Activated naive CD8-positive, alpha-beta T cell treated with anti-CD3 and anti-CD28 coated beads, Interleukin-2, amount 10 ng/mL, durations not matched to agents 7 days and 5 days (primary cell): ENCODE data around the gene AURKAIP1. TPM values are rescaled to one million over a fixed set of nuclear protein-coding genes. Genes with fewer than 3 reads are reported as not detected.

Experiments
- ATAC-seq: fragments of 150-1000 bp; cut with Tn5 transposase; one replicate; pipeline ENCODE4 v1.10.0; 2021; ENCODE audit warnings: low read depth, moderate library complexity
- POLR2A ChIA-PET: fragments of 350-600 bp; sonication (Branson Sonifier 250); formaldehyde crosslinking; loops from one replicate; lab custom pipeline; 2021; ENCODE audit warnings: antibody characterized with exemption; lab: Charles Lee
- DNase-seq: peaks from one replicate; pipeline ENCODE4 v3.0.0; 2021
- H3K27ac Mint-ChIP-seq: one replicate; pipeline ENCODE4 v1.8.0; 2022; ENCODE audit warnings: mild to moderate bottlenecking, mixed read lengths
- H3K27me3 Mint-ChIP-seq: one replicate; pipeline ENCODE4 v1.8.0; 2022; ENCODE audit warnings: mild to moderate bottlenecking, moderate library complexity, mixed read lengths
- H3K36me3 Mint-ChIP-seq: one replicate; pipeline ENCODE4 v1.8.0; 2021; ENCODE audit warnings: mild to moderate bottlenecking, mixed read lengths
- H3K4me1 Mint-ChIP-seq: one replicate; pipeline ENCODE4 v1.8.0; 2021; ENCODE audit warnings: mixed read lengths
- H3K4me3 Mint-ChIP-seq: one replicate; pipeline ENCODE4 v1.8.0; 2022; ENCODE audit warnings: mild to moderate bottlenecking, moderate library complexity, mixed read lengths
- H3K9me3 Mint-ChIP-seq: one replicate; pipeline ENCODE4 v1.8.0; 2021; ENCODE audit warnings: mixed read lengths
- total RNA-seq, 2 experiments: library from RNA; stranded (reverse); gene quantifications; one replicate each; pipeline ENCODE4 v1.2.3, GENCODE V29; 2021

The AURKAIP1 gene
- total RNA-seq, 2 experiments from 2014 or later: 87.3 to 97.1 TPM

DNA sequence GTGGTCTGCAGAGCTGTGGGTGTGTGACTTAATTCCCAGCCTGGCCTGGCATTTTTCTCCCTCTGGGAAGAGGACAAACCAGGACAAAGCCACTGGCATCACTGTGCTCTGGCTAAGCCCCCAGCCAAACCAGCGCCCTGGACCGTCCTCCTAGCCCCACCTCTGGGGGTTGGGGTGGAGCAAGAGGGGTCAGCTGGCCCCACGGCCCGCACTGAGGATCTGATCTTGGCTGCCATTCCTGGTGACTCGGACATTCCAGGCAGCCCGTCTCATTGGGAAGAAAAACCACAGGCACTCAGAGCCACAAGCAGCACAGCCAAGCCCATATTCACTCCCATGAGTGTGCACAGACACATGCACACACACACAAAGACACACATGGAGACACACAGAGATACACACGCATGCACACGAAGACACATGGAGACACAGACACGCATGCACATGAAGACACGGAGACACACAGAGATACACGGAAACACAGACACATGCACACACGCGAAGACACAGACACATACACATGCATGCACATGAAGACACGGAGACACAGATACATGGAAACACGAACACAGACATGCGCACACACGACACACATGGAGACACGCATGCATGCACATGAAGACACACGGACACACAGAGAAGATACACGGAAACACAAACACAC, 14.4 kb downstream of the AURKAIP1 start:
- H3K27me3 Mint-ChIP-seq: peaks cover 12% of the 10 kb centered on the region
- POLR2A ChIA-PET: no interaction called here
- H3K36me3 Mint-ChIP-seq: no peaks in the 10 kb centered on the region
- no peaks in the 10 kb centered on the region for H3K9me3 Mint-ChIP-seq
- H3K27ac Mint-ChIP-seq: no peak overlapping the region
- DNase-seq (no peak), ATAC-seq (no peak)
- H3K4me3 Mint-ChIP-seq: no peak overlapping the region
- peaks cover 12% of the 10 kb centered on the region for H3K4me1 Mint-ChIP-seq

DNA sequence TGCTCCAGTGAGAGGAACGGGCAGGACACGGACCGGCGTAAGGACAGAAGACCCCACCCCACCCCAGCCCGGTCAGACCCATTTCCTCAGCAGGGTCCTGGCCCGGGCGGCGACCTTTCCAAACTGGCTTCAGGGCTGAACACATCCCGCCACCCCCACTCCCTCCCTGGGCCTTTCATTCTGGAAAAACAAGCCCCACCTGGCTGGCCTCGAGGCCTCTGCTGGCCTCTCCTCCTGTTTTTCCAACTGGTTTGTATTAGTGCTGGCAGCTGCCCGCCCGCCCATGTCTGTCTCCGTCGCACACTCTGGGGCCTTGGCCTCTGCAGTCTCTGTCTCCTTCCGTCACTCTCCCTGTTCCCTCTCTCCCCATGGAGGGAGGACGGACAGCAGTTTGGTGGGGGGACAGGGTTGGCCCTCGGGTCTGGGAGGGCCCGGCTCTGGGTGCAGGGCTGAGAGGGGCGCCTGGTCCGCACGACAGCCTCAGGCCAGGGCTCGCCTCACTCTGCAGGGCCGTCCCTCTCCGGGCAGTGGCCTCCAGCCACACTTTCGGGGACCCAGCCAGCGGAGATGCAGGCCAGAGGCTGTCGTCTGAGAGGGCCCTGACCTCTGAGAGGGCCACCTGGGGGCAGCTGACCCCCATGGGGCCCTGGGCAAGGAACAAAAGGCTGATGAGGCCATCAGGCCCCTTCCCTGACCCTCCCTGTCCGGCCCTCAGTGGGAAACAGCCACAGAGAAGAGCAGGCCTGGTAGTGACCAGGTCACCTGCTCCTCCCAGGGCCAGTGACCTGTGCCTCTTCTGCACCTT, 15.1 kb downstream of the AURKAIP1 start:
- Mint-ChIP-seq H3K36me3 (no peaks in the 10 kb centered on the region), H3K27me3 (peaks cover 12% of the 10 kb centered on the region), H3K4me1 (peaks cover 12% of the 10 kb centered on the region), H3K9me3 (no peaks in the 10 kb centered on the region), H3K27ac (no peak overlapping the region), H3K4me3 (no peak overlapping the region)
- ATAC-seq (no peak), DNase-seq (no peak)
- POLR2A ChIA-PET: interaction anchor here (1.0 to 2.8 kb wide), 2 partner anchors 11 to 15 kb away, joined by 4 to 11 read pairs; partner anchors contain the start of gene AURKAIP1

DNA sequence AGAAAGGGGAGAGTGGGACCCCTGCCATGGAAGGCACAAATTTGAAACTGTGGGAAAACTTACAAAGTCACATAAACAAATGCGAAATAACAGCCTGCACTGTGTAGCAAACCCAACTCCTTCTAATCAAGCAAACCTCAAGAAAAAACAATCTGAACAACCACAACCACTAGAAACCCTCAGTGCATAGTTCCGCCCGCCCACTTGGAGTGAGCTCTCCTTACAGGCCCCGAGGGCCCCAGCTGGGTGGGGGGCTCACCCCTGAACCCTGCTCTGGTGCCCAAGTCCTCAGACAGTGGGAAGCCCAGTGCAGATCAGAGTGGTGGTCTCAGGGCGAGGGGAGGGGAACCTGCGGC, 15.7 kb downstream of the AURKAIP1 start:
- ATAC-seq (peak; percentile 37), DNase-seq (no peak)
- peak overlapping the region; percentile 32 for H3K27ac Mint-ChIP-seq
- POLR2A ChIA-PET: interaction anchor here (1.0 to 2.8 kb wide), 2 partner anchors 12 to 16 kb away, joined by 4 to 11 read pairs; partner anchors contain the start of gene AURKAIP1
- H3K9me3 Mint-ChIP-seq: no peaks in the 10 kb centered on the region
- H3K36me3 Mint-ChIP-seq: no peaks in the 10 kb centered on the region
- H3K27me3 Mint-ChIP-seq: peaks cover 13% of the 10 kb centered on the region
- peaks cover 12% of the 10 kb centered on the region for H3K4me1 Mint-ChIP-seq
- no peak overlapping the region for H3K4me3 Mint-ChIP-seq

DNA sequence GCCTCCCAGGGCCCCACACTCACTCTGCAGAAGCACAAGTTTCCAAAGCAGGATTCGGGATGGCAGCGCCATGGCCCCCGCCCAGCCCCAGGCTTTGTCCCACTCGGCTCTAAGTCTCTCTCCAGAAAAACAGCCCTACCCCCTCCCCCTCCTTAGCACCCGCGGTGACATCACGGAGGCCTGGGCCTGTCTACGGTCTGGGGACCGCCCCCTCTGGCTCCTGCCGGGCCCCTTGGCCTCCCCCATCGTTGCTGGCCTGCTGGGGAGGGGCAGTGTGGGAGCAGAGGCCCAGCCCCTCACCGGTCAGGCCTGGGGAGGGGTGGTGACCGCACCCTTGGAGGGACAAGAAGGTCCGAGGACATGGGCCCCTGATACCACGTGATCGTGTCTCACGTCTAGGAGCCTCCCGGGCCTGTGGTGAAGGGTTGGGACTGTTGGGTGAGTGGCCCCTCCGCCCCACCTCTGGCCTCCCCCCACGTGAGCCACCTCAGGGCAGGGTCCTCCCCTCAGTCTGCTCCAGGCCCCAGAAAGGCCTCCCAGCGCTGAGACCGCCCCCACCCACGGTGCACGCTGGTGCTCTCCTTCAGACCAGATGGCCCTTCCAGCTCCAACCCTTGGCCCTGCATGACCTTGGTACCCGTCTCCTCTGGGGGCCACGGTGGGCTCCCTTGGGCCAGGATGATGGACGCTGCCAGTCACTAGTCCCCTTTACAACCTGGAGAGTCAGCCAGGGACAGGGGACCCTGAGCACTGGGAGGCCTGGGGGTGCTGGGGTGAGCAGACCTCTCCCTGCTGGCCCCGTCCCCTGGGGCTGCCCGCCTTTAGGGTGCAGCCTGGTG, 16.4 kb downstream of the AURKAIP1 start, which contains the start of gene MXRA8:
Gene MXRA8 (minus strand): TSS at position 123 of the 839 bp plus-strand sequence. CDS start 51 bp downstream, at position 72.
- DNase-seq: no peak
- Mint-ChIP-seq H3K9me3 (no peaks in the 10 kb centered on the region), H3K4me1 (peaks cover 12% of the 10 kb centered on the region), H3K36me3 (no peaks in the 10 kb centered on the region), H3K27ac (peak within 1 kb of the TSS; percentile 32), H3K27me3 (peaks cover 18% of the 10 kb centered on the region), H3K4me3 (no peak within 1 kb of the TSS)
- ATAC-seq: no peak
- POLR2A ChIA-PET: interaction anchor here (1.0 to 2.8 kb wide), 2 partner anchors 12 to 16 kb away, joined by 4 to 11 read pairs; partner anchors contain the start of gene AURKAIP1

DNA sequence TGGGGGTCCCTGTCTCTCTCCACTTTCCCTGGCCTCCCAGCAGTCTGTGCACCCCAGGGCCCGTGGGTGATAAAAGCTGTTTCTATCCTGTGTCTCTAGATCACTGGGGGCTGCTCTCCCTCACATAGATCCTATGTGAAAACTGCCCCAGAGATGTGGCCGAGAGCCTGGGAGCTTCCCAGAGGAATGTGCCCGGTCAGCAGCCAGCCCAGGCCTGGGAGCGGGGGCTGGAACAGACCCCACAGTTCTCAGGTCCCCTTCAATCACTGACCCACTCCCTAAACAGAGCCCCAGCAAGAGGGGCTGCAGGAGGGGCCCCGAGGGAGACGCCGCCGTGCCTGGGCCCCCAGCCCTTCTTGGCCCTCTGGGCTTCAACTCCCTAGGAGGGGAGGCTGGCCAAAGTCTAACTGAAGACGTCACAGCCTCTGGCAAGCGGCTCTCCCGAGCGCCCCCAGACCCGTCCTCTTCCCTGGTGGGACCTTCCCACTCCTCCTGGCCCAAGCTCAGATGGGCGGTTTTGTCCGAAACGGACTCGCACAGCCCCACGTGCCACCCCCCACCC, 17.1 kb downstream of the AURKAIP1 start:
- Mint-ChIP-seq H3K9me3 (no peaks in the 10 kb centered on the region), H3K27ac (no peak overlapping the region), H3K4me1 (peaks cover 12% of the 10 kb centered on the region), H3K4me3 (no peak overlapping the region), H3K36me3 (no peaks in the 10 kb centered on the region), H3K27me3 (peaks cover 25% of the 10 kb centered on the region)
- no peak for DNase-seq
- ATAC-seq: no peak
- POLR2A ChIA-PET: interaction anchor here (2.8 kb wide), 1 partner anchor 13 kb away, joined by 11 read pairs; no protein-coding TSS in a partner anchor

DNA sequence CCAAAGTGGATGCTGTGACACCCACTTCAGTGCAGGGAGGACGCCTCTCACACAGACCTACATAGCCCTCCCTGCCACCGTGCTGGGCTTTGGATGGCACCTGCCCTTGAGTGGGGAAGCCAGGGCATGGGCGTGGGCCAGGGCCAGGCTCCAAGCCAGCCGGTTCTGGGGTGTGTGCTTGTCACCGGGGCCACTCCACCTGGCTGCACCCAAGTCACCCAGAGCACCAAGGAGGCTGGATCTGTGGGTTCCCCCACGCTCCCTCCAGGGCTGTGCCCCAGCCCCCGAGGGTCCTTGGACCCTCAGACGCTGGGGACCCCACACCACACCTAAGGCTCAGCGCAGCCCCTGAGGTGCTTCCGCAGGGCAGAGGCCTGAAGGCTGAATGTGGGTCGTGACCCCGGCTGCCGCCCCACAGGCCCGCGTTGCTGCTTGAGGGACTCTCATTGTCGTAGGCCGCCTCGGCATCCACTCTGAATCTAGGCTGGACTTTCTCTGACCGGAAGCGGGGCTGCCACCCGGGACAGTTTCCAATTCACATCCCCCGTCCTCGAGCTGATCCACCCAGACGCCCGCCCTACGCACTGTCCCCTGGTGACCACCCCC, 18.1 kb downstream of the AURKAIP1 start:
- H3K9me3 Mint-ChIP-seq: no peaks in the 10 kb centered on the region
- peaks cover 15% of the 10 kb centered on the region for H3K4me1 Mint-ChIP-seq
- peaks cover 31% of the 10 kb centered on the region for H3K27me3 Mint-ChIP-seq
- POLR2A ChIA-PET: interaction anchor here (0.9 to 2.8 kb wide), 2 partner anchors 14 to 18 kb away, joined by 3 to 11 read pairs; partner anchors contain the start of gene AURKAIP1
- H3K4me3 Mint-ChIP-seq: no peak overlapping the region
- H3K27ac Mint-ChIP-seq: no peak overlapping the region
- DNase-seq: no peak
- H3K36me3 Mint-ChIP-seq: no peaks in the 10 kb centered on the region
- ATAC-seq: no peak

DNA sequence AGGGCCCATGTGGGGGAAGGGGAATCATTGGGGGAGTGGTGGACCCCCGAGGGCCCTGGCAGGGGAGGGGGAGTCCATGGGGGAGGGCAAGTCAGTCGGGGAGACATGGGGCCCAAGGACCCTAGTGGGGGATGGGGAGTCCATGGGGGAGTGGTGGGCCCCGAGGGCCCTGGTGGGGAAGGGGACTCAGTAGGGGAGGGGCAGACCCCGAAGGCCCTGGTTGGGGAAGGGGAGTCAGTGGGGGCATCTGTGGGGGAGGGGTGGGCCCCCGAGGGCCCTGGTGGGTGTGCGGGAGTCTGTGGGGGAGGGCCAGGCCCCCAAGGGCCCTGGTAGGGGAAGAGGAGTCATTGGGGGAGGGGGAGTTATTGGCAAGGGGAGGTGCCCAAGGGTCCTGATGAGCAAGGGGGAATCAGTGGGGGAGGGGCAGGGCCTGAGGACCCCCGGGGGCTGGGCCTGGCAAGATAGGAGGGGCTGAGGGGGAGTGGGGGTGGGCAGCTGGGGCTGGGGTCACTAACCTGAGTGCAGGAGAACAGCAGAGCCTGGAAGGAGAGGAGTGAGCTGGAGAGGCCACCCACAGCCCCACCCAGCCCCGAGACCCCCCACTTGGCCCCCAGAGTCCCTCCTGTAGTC, 18.7 kb downstream of the AURKAIP1 start:
- no peaks in the 10 kb centered on the region for H3K36me3 Mint-ChIP-seq
- POLR2A ChIA-PET: no interaction called here
- H3K27ac Mint-ChIP-seq: no peak overlapping the region
- no peak for DNase-seq
- H3K4me3 Mint-ChIP-seq: no peak overlapping the region
- ATAC-seq: no peak
- H3K4me1 Mint-ChIP-seq: peaks cover 15% of the 10 kb centered on the region
- peaks cover 31% of the 10 kb centered on the region for H3K27me3 Mint-ChIP-seq
- H3K9me3 Mint-ChIP-seq: no peaks in the 10 kb centered on the region

DNA sequence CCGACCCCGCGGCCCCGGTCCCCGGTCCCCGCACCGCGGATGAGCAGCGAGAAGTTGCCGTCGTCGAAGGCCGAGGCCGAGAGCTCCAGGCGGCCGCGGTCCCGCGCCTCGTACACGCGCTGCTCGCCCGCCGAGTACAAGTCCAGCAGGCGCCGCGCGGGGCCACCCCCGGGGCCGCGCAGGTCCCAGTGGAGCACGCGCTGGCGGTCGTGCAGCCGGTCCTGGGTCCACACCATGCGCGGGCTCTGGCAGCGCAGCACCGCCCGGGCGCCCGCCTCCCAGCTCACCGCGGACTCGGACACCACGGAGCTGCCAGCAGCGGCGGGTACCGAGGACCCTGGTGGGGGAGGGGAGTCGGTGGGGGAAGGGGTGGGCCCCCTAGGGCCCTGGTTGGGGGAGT, 19.6 kb downstream of the AURKAIP1 start:
- H3K4me1 Mint-ChIP-seq: peaks cover 11% of the 10 kb centered on the region
- no peaks in the 10 kb centered on the region for H3K9me3 Mint-ChIP-seq
- POLR2A ChIA-PET: interaction anchor here (0.6 kb wide), 1 partner anchor 16 kb away, joined by 3 read pairs; no protein-coding TSS in a partner anchor
- no peaks in the 10 kb centered on the region for H3K36me3 Mint-ChIP-seq
- peaks cover 31% of the 10 kb centered on the region for H3K27me3 Mint-ChIP-seq
- ATAC-seq: peak; percentile 17
- peak; percentile 54 for DNase-seq
- H3K4me3 Mint-ChIP-seq: no peak overlapping the region
- H3K27ac Mint-ChIP-seq: no peak overlapping the region

DNA sequence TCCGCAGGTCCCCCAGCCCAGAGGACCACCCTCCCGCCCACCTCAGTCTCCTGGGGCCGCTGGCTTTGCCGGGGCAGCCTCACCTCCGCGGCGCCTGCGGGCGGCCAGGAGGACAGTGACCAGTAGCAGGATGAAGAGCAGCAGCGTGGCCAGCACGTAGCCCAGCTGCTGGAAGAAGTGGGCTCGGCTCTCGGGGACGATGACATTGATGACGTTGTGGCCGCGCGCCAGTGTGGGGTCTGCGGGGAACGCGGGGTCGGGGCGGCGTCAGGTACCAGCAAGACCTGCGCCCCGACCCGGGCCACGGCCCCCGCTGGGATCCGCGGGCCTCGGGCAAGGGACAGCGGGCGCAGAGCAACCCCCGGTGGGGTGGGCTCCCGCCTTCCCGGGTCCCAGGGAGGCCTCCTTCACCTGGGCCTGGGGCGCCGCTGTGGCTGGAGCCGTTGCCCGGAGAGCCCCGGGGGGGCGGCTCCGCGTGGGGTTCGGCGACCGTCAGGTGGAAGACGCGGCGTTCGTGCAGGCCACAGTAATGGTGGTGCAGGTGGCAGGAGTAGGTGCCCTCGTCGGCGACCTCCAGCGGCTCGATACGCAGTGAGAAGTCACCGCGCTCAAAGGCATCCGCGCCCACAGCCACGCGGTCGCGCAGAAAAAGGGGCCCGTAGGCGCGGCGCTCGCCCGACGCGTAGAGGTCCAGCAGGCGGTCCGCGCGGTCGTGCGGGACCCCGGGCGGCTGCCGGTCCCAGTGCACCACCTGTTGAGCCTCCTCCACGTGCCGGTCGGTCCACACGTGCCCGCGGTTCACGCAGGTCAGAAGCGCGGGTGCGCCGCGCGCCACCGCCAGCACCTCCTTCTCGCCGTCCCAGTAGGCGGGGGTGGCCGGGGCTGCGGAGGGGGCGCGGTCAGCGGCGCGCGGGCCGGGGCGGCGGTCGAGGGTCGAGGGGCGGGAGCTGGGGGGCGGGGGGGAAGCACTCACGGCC, 20.4 kb downstream of the AURKAIP1 start:
- Mint-ChIP-seq H3K9me3 (no peaks in the 10 kb centered on the region), H3K27ac (no peak overlapping the region), H3K27me3 (peaks cover 31% of the 10 kb centered on the region), H3K36me3 (no peaks in the 10 kb centered on the region), H3K4me3 (no peak overlapping the region), H3K4me1 (peaks cover 11% of the 10 kb centered on the region)
- POLR2A ChIA-PET: interaction anchor here (0.6 kb wide), 1 partner anchor 17 kb away, joined by 3 read pairs; no protein-coding TSS in a partner anchor
- DNase-seq (no peak), ATAC-seq (no peak)

DNA sequence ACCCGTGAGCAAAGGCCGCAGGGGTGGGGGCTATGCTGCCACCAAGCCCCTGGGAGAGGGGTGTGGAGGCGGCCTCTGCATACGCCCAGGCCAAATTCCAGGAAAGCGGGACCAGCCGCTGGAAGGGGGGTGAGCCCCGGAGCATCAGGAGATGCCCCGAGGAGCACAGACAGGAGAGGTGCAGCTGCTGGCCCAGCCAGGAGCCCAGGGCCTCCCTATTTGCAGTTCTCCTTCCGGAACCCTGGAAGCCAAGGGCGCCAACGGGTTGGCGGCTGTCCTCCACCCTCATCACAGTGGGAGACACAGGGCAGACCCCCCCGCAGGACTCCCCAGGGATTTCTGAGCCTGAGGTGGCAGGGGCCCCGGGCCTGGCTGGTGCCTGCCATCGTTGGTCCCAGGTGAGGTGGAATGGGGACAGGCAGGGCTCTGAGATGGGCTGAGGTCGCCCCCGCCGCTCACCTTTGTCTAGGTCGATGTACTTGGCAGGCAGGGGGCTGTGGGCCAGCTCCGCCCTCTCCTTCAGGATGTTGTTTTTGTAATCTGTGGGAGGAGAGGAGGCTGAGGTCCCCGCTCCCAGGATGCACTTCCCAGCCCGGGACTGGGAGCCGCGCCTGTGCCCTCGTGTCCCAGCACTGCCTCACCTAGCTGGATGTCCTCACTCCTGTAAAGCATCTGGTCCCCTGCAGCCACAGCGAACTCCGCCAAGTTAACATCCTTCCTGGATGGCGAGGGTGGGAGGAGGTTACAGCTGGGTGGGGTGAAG, 21.4 kb downstream of the AURKAIP1 start:
- peaks cover 4% of the 10 kb centered on the region for H3K4me1 Mint-ChIP-seq
- POLR2A ChIA-PET: no interaction called here
- DNase-seq: no peak
- H3K4me3 Mint-ChIP-seq: no peak overlapping the region
- H3K36me3 Mint-ChIP-seq: no peaks in the 10 kb centered on the region
- H3K9me3 Mint-ChIP-seq: no peaks in the 10 kb centered on the region
- no peak for ATAC-seq
- H3K27ac Mint-ChIP-seq: no peak overlapping the region
- H3K27me3 Mint-ChIP-seq: peaks cover 28% of the 10 kb centered on the region
